ENCODE data around the gene TWF2. TPM values are rescaled to one million over a fixed set of nuclear protein-coding genes. Genes with fewer than 3 reads are reported as not detected.
A peak's percentile ranks its signal among the peaks of the same experiment; 100 is the strongest.

Gene TWF2
- total RNA-seq, 6 donors from 2014 or later, result 31.9 to 83.5 (median 66.6) TPM

DNA sequence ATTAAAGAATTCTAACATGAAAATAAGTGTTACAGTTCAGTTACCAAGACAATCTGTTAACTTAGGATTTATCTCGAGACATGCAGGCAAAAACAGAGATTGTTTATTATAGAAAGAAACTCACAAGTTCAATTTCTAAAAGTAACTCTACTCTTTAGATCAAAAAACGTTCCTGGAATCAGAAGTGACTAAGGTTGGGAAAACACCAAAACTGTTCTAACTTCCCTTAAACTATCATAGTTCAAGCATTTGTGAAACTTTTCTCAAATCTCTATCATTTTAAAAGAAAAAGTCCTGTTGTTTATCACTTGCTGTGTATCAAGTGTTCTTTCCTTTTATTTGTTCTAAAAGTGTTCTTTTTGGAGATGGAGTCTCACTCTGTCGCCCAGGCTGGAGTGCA is 30.8 kb upstream of the TWF2 start:
- DNase-seq, result no peak
- peaks cover 14 to 64% (median 40%) of the 10 kb centered on the region in 4 donors for H3K36me3 ChIP-seq
- TF ChIP-seq, protein P1, sequence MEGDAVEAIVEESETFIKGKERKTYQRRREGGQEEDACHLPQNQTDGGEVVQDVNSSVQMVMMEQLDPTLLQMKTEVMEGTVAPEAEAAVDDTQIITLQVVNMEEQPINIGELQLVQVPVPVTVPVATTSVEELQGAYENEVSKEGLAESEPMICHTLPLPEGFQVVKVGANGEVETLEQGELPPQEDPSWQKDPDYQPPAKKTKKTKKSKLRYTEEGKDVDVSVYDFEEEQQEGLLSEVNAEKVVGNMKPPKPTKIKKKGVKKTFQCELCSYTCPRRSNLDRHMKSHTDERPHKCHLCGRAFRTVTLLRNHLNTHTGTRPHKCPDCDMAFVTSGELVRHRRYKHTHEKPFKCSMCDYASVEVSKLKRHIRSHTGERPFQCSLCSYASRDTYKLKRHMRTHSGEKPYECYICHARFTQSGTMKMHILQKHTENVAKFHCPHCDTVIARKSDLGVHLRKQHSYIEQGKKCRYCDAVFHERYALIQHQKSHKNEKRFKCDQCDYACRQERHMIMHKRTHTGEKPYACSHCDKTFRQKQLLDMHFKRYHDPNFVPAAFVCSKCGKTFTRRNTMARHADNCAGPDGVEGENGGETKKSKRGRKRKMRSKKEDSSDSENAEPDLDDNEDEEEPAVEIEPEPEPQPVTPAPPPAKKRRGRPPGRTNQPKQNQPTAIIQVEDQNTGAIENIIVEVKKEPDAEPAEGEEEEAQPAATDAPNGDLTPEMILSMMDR (IDR thresholded peaks at IDR 0.05), result no peak
- TF ChIP-seq POLR2AphosphoS5 (IDR thresholded peaks at IDR 0.05), result no peak
- no peak for TF ChIP-seq POLR2A (IDR thresholded peaks at IDR 0.05)
- TF ChIP-seq EP300 (IDR thresholded peaks at IDR 0.05), result no peak

DNA sequence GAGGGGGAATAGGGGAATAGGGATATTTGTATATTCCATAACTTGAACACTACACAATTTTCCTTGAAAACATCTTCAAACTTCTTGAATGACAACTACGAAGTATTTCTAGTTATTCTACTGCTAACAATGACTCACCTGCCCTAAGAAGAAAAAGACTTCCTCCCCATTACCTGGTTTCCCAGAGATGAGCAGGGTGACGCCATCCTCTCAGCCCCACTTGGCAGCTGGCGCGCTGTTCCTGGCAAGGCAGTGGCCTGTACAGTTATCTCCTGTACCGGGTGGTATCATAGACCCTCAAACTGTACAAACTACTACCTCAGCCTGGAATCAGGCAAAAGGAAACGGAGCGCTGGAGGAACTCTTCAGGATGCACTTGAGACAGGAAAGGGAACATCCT is 29.1 kb upstream of the TWF2 start:
- peak overlapping the region; percentile 22 to 73 (median 32) for H3K27ac ChIP-seq
- H3K9me3 ChIP-seq, result no peaks in the 10 kb centered on the region
- DNase-seq (no peak), ATAC-seq (ENCODE audit: low FRiP score in 2 of 2) (no peak)
- no peaks in the 10 kb centered on the region for H3K27me3 ChIP-seq
- 68 to 76% methylated on average over 7 of the region's 7 CpGs for WGBS, 2 donors
- peaks cover 50 to 68% (median 52%) of the 10 kb centered on the region in 4 donors for H3K4me1 ChIP-seq
- no peak overlapping the region for H3K4me3 ChIP-seq
- peaks cover 25 to 69% (median 53%) of the 10 kb centered on the region in 4 donors for H3K36me3 ChIP-seq
- TF ChIP-seq POLR2A (IDR thresholded peaks at IDR 0.05) (no peak), EP300 (IDR thresholded peaks at IDR 0.05) (peak in 1 of 4 donors; percentile 15), POLR2AphosphoS5 (IDR thresholded peaks at IDR 0.05) (peak in 1 of 2 donors; percentile 27)
- TF ChIP-seq, protein P1 (IDR thresholded peaks at IDR 0.05), result no peak

More for the DNA sequence above, 30.8 kb upstream of the TWF2 start:
- H3K27me3 ChIP-seq, result no peaks in the 10 kb centered on the region
- 37 to 50% methylated on average over 3 of the region's 3 CpGs for WGBS, 2 donors
- H3K4me3 ChIP-seq, result no peak overlapping the region
- no peak for ATAC-seq (ENCODE audit: low FRiP score in 2 of 2)
- H3K27ac ChIP-seq, result peak overlapping the region; percentile 64 to 83 (median 71)
- H3K4me1 ChIP-seq, result peaks cover 64 to 77% (median 67%) of the 10 kb centered on the region in 4 donors
- H3K9me3 ChIP-seq, result no peaks in the 10 kb centered on the region

DNA sequence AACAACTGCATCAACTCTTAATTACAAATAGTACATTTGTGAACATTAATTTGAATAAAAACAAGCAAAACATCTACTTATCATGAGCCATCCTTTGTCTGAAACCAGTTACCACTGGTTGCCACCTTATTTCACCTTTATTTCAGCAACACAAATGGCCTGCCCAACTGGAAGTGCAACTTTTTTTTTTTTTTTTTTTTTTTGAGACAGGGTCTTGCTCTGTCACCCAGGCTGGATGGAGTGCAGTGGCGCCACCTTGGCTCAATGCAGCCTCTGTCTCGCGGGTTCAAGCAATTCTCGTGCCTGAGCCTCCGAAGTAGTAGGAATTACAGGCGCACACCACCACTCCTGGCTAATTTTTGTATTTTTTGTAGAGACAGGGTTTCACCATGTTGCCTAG is 26.4 kb upstream of the TWF2 start:
- peak overlapping the region in 1 of 4 donors; percentile 13 for H3K27ac ChIP-seq
- 89% methylated on average over 6 of the region's 6 CpGs for WGBS, 2 donors
- H3K9me3 ChIP-seq, result no peaks in the 10 kb centered on the region

DNA sequence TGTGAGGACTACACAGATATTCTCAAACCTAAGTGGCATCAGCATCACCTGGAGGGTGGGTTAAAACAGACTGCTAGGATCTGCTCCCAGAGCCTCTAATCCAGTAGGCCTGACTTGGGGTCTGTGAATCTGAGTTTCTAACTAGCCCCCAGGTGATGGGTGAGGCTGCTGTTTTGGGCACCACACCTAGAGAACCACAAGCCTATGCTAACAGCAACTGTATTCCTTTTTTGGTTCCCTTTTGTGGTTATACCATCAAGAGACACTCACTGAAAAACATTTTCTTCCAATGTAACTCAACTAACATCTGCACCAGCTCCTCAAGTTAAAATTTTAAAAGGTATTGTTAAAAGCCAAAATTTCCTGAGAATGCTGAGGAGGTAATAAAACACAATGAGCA is 23.5 kb upstream of the TWF2 start:
- H3K27me3 ChIP-seq, result no peaks in the 10 kb centered on the region
- H3K27ac ChIP-seq, result no peak overlapping the region
- peaks cover 0 to 16% (median 2%) of the 10 kb centered on the region in 4 donors for H3K4me1 ChIP-seq
- H3K4me3 ChIP-seq, result no peak overlapping the region
- no peak for TF ChIP-seq POLR2AphosphoS5 (IDR thresholded peaks at IDR 0.05)
- no peak for TF ChIP-seq POLR2A (IDR thresholded peaks at IDR 0.05)
- no peak for TF ChIP-seq EP300 (IDR thresholded peaks at IDR 0.05)
- TF ChIP-seq, protein P1 (IDR thresholded peaks at IDR 0.05), result no peak
- H3K36me3 ChIP-seq, result peaks cover 63 to 99% (median 87%) of the 10 kb centered on the region in 4 donors
- ATAC-seq (ENCODE audit: low FRiP score in 2 of 2) (no peak), DNase-seq (no peak)
- no peaks in the 10 kb centered on the region for H3K9me3 ChIP-seq

More for the DNA sequence above, 26.4 kb upstream of the TWF2 start:
- H3K4me3 ChIP-seq, result no peak overlapping the region
- H3K36me3 ChIP-seq, result peaks cover 34 to 91% (median 75%) of the 10 kb centered on the region in 4 donors
- ATAC-seq (ENCODE audit: low FRiP score in 2 of 2), result no peak
- H3K27me3 ChIP-seq, result no peaks in the 10 kb centered on the region
- TF ChIP-seq, protein P1 (IDR thresholded peaks at IDR 0.05), result no peak
- no peak for TF ChIP-seq POLR2AphosphoS5 (IDR thresholded peaks at IDR 0.05)
- TF ChIP-seq POLR2A (IDR thresholded peaks at IDR 0.05), result no peak
- no peak for TF ChIP-seq EP300 (IDR thresholded peaks at IDR 0.05)
- no peak for DNase-seq
- H3K4me1 ChIP-seq, result peaks cover 25 to 45% (median 26%) of the 10 kb centered on the region in 4 donors

DNA sequence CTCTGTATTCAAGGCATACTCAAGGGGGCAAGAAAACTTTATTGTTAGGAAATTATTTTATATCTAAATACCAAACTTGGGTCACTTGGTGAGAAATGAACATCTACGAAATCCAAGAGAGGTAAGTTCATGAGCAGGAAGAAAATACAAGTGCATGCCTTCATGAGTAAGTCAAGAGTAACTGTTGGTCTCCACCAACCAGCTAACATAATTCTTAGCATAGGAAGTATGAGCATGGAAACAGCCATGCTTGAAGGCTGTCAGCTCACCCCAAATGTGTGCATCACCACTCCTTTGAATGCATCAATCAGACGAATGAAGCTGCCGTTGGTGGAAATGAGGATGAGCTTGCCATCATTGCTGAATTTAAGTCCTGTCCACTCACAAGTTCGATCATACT is 20.5 kb upstream of the TWF2 start:
- H3K27ac ChIP-seq, result no peak overlapping the region

More for the DNA sequence above, 20.5 kb upstream of the TWF2 start:
- Histone ChIP-seq H3K4me1 (peaks cover 0 to 16% (median 2%) of the 10 kb centered on the region in 4 donors), H3K9me3 (no peaks in the 10 kb centered on the region), H3K27me3 (no peaks in the 10 kb centered on the region), H3K36me3 (peaks cover 69 to 100% (median 85%) of the 10 kb centered on the region in 4 donors), H3K4me3 (no peak overlapping the region)
- no peak for TF ChIP-seq POLR2AphosphoS5 (IDR thresholded peaks at IDR 0.05)
- no peak for TF ChIP-seq EP300 (IDR thresholded peaks at IDR 0.05)
- TF ChIP-seq, protein P1 (IDR thresholded peaks at IDR 0.05), result no peak
- no peak for TF ChIP-seq POLR2A (IDR thresholded peaks at IDR 0.05)
- 96 to 97% methylated on average over 4 of the region's 4 CpGs for WGBS, 2 donors
- no peak for ATAC-seq (ENCODE audit: low FRiP score in 2 of 2)
- DNase-seq, result no peak

All from upper lobe of left lung (tissue), 6 donors.